Stimulated activated CD4-positive, alpha-beta T cell treated with anti-CD3 and anti-CD28 coated beads, Interleukin-12 subunit alpha, Interleukin-12 subunit beta, amount 100 ng/mL, for 4 hours (primary cell): ENCODE measurements around the gene PSG6.
A peak's percentile ranks its signal among the peaks of the same experiment; 100 is the strongest.
"Not testable (repeated sequence)": the region's sequence is repeated elsewhere in the genome, so short reads cannot be mapped to it uniquely, and the experiment has no call there.

Source experiments
- DNase-seq: peaks from one replicate; pipeline ENCODE4 v3.0.0-alpha.2; 2020

Gene PSG6

DNA sequence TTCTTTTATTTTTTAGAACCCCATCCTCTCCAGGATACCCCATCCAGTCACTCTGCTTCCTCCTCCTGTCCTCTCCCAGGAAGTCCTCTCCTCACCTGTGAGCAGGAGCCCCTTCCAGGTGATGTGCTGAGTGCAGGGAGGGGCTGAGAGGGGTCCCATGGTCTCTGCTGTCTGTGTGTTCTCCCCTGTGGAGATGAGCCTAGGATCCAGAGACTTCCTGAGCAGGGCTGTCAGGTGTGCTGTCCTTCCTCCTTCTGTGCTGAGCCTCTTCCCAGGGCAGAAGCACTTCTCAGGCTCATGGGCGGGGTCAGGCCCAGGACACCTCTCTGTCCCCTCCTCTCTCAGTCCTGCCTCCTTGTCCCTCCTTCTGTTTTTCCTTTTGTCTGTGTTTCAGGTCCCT is at the start of gene PSG6:
Gene PSG6, minus strand, starts transcription at position 261 of the 400 bp plus-strand sequence. Its CDS starts 102 bp downstream, at position 159.
- not testable (repeated sequence) for DNase-seq

DNA sequence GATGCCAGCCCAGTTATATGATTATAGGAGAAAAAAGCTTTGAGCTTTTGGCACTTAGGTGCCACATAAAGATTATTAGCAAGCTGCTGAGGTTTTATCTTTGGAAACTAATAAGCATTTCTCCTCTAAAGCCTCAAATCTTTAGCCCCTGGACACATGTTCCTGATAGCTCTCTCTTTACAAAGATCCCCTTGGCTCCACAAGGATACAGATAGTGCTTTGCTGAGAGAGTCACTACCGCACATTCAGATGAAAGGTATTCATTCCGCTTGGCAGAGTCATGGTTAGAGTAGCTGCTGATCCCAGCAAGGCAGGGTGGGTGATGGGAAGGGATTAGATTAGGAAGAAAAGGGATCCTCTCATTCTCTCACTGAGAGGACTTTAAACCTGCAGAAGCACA is 47.5 kb upstream of the PSG6 start:
- DNase-seq = no peak

DNA sequence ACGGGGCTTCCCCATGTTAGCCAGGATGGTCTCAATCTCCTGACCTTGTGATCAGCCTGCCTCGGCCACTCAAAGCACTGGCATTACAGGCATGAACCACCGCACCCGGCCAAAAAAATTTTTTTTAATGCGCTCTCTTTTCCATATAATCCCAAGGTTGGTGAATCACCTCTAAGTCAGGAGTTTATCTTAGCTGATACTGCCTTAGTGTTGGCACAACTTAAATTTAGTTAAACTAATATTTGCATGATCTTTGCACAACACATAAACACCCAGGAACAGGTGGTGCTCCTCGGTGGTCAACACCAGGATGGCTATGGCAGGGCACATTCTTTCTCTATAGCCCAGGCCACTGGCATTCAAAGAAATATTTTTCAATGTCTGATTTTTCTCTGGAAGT is 43.4 kb upstream of the PSG6 start:
- no peak for DNase-seq

DNA sequence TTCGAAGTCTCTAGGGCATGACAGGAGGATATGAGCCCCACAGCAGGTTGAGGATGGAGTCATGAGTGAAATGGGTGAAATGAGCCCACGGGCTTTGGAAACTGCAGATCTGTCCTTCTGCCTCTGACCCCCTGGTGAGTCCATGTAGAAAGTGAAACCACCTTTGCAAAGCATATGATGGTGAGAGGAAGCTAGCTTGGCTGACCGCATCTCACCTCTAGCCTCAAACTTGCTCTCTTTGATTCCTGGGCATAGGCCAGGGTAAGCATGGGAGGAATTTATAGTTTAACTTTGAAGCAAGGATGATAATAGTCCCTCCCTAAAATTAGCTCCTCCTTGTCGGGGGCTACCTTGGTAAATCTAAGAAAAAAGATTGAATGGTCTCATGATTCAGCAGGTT is 34.4 kb upstream of the PSG6 start:
- DNase-seq = not testable (repeated sequence)

DNA sequence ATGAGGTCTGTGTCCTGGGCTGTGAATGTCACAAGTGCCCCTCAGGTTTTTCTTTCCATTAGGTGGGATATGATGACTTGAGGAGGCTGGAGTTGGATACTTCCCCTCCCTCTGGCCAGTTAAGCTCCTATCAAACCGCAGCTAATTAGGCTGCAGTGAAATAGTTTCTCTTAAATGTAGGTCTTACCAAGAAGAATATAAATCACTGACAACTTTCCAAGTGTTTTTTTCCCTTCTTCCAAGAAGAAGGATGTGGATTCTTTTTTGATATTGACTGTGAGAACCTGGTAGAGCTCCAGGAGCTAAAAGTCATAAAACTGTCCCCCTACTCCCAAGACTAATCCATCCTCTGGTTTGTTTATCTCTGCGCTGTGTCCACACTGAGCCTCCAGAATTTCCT is 33.8 kb upstream of the PSG6 start:
- not testable (repeated sequence) for DNase-seq

DNA sequence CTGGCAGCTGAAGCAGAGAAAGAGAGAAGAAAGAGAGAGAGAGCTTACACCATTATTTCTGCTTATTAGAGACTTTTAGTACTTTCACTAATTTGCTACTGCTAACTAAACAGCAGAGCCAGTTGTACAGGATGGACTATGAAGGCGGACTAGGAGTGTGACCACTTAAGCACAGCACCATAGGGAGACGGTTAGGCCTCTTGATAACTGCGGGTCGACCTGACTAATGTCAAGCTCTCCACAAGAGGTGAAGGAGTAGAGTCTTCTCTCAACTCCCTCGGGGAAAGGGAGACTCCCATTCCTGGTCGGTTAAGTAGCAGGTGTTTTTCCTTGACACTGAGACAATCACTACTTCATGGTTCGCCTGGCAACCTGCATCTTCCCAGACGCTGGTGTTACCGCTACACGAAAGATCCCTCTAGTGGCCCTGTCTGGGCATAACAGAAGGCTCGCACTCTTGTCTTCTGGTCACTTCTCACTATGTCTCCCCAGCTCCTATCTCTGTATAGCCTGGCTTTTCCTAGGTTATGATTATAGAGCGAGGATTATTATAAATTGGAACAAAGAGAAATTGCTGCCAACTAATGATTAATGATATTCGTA is 24.6 kb upstream of the PSG6 start:
- no peak for DNase-seq

DNA sequence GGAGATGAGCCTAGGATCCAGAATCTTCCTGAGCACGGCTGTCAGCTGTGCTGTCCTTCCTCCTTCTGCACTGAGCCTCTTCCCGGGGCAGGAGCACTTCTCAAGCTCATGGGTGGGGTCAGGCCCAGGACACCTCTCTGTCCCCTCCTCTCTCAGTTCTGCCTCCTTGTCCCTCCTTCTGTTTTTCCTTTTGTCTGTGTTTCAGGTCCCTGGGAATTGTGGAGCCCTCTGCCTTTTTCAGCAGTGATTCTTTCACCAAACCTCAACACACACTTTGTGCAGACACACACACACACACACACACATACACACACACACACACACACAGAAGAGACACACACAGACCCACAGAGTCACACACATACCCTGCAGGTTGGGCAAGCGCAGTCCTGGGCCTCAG is 19.4 kb upstream of the PSG6 start, which contains the start of gene PSG7:
Gene PSG7, minus strand, starts transcription at position 101 of the 400 bp plus-strand sequence. CDS start 131 bp downstream, outside the sequence.
- DNase-seq = not testable (repeated sequence)

DNA sequence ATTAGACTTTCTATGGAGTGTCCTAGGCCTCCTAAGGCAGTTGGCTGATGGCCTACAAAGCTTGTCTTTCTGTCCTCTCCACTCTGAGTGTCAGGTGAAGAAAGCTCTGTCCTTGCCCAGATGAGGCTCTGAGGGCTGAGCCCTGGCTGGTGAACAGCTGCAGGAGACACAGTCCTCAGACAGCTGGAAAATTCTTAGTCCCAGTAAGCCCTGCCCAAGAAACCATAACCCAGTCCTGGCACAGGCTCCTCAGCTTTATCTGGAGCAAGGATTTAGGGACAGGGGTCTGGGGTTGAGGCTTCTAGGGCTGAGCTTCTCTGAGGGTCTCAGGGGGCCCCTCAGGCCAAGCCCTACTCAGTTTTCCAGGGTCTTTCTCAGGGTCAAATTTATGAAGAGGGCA is 17.0 kb upstream of the PSG6 start:
- DNase-seq = not testable (repeated sequence)

DNA sequence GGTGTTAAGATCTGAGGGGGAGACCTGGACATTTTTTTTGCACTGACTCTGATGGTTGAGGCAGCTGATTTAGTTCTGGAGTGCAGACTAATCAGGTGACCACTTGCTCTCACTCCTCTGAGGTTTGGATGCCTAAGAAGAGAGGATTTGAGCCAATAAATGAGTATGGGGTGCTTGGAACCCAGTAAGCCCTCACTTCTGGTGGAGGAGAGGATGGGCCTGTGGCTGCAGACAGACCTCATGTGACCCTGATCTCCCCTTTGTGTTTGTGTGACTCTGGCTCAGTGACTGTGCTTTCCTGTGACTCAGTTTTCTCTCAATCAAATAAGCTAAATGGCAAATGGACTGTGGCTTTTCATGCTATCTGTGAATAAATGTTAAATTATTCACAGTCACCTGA is 16.5 kb upstream of the PSG6 start:
- not testable (repeated sequence) for DNase-seq

DNA sequence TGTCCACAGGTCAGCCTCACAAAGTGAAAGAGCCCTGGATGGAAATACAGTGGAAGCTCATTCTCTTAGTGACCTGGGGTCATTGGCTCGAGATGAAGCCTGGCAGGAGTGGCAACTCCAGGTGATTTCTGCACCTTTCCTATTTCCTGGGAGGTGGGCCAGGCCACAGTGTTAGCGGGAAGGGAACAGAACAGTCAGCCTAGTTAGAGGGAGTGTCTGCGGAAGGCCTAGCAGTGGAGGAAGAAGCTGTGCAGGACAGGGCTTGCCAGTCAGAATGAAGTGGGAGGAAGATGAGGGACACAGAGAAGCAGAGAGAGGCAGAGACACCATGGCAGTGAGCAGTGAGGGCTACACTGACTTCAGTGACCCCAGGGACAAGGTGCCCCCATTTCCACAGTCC is 15.7 kb upstream of the PSG6 start:
- DNase-seq = not testable (repeated sequence)

DNA sequence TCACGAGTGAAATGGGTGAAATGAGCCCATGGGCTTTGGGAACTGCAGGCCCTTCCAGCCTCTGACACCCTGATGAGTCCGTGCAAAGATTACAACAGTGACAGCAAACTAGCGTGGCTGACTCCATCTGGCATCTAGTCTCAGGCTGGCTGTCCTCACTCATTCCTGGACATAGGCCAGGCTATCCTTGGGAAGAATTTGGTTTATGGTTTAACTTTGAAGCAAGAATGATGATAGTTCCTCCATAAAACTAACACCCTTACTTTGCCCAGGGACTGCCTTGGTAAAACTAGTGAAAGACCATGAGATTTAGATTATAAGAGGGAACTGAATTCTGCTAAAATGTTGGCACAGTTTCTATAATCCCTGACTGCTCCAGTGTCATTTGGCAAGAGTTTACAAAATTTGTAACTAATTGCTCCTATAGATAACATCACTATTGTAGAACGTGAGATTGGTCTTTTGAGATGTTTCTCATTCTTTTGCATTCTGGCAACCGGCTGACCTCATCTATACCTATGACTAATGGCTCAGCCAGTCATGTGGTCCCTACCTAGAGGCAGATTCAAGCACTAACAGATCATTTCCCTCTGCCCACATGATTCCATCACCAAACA is 14.9 kb upstream of the PSG6 start:
- not testable (repeated sequence) for DNase-seq

DNA sequence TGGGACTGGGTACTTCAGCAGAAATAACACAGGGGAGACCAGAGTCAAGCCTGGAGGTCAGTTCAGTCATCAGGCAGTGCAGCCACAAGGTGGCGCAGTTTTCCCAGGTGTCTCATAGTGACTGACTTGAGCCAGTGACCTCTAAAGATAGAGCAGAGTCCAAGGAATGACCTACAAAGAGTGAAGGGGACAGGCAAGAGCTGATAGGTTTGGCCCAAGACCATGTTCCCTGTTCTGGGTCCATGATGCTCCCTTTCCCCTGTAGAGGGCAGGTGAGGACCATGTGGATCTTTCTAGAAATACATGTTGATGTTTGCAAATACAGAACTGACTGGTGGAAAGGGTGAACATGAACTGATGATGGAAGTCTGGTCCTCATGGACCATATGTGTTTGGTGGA is 12.5 kb upstream of the PSG6 start:
- DNase-seq = peak; percentile 8

DNA sequence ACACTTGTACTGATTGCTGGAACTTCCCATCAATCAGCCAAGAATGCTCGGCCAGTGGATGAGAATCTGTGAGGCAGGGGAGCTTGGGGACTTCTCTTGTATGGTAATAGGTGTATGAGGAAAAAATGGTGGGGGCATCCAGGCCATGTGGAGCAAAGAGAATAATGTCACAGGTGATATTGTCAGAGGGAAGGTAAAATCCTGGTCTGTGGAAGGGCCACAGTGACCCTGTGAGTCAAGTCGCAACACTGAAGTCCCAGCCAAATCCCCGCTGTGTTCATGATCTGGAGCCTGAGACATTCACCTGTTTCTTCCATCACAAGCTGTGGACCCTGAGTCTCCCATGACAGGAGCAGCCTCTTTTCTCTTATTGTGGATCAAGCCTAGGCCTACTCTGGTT is 11.2 kb upstream of the PSG6 start:
- no peak for DNase-seq

DNA sequence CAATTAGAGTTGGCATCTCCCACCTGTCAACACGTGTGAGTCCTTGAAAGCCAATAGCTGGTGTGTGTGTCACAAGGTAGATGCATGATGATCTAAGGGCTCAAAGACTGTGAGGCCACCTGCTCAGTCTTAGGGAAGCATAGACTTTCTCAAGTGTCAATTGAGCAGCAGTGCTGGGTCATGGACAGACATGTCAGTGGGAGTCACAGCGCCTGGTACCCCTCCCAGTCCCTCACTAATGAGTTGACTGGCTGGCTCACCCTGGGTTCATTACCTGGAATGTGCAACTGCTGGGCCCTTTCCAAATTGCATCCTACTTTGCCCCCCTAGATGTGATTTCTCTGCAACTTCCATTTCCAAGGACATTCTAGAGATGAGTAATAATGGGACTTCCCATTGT is 9.1 kb upstream of the PSG6 start:
- no peak for DNase-seq

DNA sequence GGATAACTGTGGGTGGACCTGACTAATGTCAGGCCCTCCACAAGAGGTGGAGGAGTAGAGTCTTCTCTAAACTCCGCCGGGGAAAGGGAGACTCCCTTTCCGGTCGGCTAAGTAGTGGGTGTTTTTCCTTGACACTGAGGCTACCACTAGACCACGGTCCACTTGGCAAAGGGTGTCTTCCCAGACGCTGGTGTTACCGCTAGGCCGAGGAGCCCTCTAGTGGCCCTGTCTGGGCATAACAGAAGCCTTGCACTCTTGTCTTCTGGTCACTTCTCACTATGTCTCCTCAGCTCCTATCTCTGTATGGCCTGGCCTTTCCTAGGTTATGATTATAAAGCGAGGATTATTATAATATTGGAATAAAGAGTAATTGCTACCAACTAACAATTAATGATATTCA is 5.4 kb upstream of the PSG6 start:
- DNase-seq = peak; percentile 15

DNA sequence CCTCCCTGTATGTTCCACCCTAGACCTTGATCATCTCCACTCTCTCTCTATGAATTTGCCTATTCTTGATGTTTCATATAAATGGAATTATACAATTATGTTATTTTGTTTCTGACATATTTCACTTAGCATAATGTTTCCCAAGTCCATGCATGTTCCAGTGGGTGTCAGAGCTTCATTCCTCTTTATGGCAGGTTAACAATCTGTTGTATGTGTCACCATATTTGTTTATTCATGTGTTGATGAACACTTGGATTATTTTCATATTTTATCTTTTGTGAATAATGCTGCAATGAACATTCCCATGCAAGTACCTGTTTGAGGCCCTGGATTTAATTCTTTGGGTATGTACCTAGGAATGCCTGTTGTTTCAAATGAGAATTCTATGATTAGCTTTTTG is 3.3 kb upstream of the PSG6 start:
- DNase-seq = not testable (repeated sequence)

DNA sequence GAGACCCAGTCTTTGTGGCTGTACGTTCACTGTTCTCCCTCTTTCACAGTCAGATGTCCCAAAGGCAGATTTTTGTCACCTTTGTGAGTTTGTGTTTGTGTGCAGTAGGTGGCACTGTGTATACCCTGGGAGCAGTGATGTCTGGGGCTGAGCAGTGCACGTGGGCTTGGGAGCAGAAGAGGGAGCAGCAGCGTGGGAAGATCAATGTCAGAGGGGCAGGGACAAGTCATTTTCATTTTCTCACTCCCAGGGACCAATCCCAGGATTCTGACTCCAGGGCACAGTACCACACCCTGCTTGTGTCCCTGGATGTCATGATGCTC is 2.0 kb upstream of the PSG6 start:
- no peak for DNase-seq

DNA sequence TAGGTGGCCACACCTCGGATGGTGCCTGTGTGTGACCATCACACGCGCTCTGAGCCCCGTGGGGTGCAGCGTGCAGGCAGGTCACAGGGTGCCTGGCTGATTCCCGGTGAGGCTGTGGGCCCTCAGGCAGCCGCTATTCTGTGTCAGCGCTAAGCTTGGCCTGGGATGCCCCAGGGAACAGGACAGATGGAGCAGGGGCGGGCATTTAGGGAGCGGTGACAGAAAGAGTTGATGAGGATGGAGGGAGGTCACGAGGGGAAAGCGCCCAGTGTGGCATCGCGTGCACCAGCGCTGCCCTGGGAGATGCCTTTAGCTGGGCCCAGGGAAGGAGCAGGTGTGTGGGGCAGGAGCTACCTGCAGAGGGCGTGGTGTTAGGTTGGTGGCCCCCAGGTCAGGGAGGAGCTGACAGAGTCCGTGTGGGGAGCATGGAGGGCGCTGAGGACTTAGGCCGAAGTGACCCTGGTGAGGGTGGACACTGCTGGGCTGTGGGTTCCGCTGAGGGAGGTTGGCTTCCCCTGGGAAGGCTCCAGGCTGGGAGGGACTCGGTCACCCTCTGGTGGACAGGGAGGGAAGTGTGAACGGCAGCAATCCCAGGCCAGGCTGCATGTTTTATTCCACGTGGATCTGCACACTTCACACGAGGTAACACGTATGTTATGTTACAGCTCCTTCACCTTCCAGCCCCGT is 1.5 kb upstream of the PSG6 start:
- DNase-seq = not testable (repeated sequence)

DNA sequence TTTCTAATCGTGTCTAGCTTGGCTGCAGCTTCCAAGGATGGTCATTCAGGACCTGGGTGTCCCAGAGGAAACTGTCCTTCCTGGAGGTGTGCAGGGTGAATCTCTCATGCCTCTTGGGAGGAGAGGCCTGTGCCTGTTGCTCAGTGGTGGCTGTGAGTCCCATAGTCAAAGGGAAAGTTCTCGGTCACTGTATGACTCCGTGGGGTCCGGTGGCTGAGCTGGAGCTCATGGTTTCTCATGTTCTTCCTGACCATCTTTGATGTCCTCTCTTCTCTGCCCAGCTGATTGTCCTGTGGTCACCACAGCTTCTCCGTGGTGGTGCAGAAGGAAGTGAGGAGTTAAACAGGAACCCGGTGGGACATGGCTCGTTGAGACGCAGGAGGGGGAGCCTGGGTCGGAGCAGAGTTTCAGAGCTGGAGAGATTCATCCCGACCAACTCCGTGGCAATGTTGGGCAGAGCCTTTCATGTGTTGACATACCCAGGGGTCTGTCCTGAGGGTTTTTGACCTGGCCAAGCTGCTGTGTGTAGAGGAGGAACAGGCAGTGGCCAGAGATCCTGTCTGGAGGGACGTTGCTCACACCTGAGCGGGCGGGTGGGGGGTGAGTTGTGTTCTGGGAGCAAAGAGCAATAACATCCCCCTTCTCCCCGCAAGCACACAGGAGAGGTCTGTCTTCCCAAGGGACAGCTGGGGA is 829 bp upstream of the PSG6 start:
- not testable (repeated sequence) for DNase-seq

DNA sequence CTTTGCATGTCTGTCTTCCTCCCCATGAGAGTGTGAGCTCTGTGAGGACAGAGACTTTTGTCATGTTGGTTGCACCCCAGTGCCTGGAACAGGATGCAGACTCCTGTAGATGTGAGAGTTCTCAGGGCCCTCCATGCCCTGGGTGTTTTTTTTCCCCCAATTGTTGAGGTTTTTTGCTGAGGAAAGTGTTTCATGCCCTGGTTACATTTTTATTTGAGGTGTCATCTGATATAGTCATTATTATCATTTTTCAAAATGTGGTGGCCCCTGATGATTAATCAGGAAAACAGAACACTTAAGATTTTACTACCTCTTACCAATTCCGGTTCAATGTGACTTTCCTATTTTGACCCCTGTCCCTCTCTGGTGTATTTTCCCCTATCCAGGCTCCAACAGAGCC is 763 bp downstream of the PSG6 start:
- DNase-seq = not testable (repeated sequence)

DNA sequence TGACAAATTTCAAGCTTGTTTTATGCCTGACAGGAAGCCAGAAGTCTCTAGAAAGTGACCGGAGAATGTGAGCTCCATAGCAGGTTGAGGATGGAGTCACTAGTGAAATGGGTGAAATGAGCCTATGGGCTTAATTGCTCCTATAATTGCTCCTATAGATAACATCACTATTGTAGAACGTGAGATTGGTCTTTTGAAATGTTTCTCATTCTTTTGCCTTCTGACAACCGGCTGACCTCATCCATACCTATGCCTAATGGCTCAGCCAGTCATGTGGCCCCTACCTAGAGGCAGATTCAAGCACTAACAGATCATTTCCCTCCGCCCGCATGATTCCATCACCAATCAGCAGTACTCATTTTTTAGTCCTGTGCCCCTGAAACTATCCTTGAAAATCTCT is 4.2 kb downstream of the PSG6 start:
- DNase-seq = not testable (repeated sequence)

DNA sequence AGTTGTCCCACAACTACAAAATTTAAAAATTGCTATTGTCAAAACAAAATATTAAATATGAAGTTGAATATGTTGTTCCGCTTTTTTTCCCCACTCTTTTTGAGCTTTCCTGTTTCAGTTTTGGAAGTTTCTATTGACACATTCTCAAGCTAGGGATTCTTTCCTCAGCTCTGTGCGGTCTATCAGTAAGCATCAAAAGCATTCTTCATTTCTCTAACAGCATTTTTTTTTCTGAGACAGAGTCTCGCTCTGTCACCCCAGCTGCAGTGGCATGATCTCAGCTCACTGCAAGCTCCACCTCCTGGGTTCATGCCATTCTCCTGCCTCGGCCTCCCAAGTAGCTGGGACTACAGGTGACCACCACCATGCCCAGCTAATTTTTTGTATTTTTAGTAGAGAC is 4.8 kb downstream of the PSG6 start:
- not testable (repeated sequence) for DNase-seq

DNA sequence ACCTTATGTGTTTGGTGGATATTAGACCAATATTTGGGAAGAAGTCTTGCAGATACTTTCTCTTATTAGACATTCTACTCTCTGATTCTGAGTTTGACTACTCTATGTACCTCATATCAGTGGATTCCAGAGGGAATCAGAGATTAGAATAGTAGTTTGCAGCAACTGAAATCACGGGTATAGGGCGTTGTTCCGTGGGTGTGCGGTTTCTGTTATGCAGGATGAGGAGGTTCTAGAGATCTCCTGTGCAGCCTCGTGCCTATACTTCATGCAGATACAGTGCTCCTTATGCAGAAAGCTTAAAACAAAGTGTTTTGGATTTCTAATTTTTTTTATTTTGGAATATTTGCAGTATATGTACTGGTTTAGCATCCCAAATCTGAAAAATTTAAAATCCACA is 6.0 kb downstream of the PSG6 start:
- not testable (repeated sequence) for DNase-seq

DNA sequence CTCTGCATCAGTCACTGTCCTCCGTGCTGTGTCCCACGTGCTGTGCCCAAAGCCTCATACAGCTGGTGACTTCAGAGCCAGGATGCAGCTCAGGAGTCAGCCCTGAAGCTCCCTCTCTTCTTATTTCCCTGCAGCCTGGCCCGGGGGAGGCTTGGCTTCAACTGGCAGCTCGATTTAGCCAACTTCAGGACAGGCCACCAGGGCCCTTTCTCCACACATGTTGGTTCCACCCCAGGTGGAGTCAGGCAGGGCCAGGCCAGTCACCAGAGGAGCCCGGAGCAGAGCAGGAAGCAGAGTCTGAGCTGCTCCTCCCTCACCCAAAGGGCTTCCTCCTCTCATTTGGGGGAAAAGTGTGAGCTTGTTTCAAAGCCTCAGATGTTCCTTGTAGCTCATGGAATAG is 11.5 kb downstream of the PSG6 start:
- DNase-seq = not testable (repeated sequence)
